Urothelium cell line (cell line): Measurements from ENCODE around the gene PRR13.
"Not testable (repeated sequence)": the region's sequence is repeated elsewhere in the genome, so short reads cannot be mapped to it uniquely, and the experiment has no call there.

ENCODE experiments used
- DNase-seq: peaks from one replicate; pipeline ENCODE4 v3.0.0; 2011; ENCODE audit warnings: low spot score, mixed read lengths
- FAIRE-seq: peaks from 2 replicates; lab custom pipeline; 2011; peaks lifted over from hg19 to GRCh38; lab: Jason Lieb, UNC

The PRR13 gene, protein sequence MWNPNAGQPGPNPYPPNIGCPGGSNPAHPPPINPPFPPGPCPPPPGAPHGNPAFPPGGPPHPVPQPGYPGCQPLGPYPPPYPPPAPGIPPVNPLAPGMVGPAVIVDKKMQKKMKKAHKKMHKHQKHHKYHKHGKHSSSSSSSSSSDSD

DNA sequence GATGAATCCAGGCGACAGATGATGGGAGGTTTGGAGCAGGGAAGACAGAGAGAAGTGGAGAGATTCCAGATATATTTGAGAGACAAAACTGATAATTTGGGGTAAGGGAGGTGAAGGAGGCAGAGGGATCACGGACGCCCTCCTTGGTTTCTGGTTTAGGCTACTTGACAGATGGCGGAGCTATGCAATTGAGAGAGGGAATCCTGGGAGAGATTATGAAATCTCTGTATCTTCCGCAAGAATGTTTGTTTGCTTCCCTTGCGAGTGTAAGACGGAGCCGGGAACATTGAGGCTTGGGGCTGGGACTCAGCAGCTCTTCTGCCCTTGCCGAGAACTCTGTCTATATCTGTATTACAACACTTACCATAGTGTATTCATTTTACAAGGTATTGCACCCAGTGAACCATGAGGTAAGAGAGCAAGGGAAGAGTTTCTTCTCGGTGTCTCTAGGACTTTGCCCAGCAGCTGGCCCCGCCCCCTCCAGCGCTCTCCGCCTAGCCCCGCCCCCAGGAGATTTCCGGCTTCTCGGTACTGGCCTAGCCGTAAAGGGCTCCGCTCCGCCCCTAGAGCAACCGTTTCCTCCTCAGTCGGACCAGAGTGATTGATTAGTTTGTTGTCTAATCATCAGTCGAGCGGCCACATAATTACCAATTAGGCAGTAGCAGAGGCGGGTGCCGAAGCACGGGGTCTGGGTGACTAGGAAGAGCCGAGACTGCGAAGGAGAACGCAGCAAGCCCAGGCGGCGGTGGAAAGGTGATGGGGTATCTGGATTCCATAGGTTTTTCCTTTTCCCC is at the start of gene PRR13:
TSS of gene PRR13 (plus strand) at position 695 of the 794 bp plus-strand sequence. CDS start 981 bp downstream, outside the sequence.
- DNase-seq (peak; percentile 97), FAIRE-seq (no peak)

DNA sequence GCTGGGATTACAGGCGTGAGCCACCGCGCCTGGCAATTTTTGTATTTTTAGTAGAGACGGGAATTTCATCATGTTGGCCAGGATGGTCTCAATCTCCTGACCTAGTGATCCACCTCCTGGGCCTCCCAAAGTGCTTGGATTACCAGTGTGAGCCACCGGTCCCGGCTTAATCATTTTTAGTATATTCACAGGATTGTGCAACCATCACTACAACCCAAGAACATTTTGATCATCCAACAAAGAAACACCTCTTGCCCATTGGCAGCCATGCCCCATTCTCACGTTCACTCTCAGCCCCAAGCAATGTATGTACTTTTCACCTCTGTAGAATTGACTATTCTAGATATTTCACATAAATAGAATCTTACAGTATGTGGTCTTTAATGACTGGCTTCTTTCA is 41.6 kb upstream of the PRR13 start:
- FAIRE-seq (no peak), DNase-seq (no peak)

DNA sequence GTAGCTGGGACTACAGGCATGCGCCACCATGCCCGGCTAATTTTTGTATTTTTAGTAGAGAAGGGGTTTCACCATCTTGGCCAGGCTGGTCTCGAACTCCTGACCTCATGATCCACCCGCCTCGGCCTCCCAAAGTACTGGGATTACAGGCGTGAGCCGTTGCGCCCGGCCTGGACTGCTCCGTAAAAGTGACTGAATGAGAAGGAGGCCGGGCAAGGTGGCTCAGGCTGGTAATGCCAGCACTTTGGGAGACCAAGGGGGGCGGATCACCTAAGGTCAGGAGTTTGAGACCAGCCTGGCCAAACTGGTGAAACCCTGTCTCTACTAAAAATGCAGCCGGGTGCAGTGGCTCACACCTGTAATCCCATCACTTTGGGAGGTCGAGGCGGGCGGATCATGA is 39.2 kb upstream of the PRR13 start:
- not testable (repeated sequence) for FAIRE-seq, DNase-seq

DNA sequence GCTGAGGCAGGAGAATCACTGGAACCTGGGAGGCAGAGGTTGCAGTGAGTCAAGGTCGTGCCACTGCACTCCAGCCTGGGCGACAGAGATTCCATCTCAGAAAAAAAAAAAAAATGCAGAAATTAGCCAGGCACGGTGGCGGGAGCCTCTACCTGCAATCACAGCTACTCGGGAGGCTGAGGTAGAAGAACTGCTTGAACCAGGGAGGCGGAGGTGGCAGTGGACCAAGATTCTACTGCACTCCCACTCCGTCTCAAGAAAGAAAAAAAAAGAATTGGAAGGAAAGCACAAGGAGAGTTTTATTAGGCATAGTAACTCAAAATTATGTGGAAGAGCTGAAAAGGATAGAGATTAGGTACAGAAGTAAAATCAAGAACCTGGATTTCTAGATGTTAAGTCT is 38.7 kb upstream of the PRR13 start:
- no peak for FAIRE-seq

DNA sequence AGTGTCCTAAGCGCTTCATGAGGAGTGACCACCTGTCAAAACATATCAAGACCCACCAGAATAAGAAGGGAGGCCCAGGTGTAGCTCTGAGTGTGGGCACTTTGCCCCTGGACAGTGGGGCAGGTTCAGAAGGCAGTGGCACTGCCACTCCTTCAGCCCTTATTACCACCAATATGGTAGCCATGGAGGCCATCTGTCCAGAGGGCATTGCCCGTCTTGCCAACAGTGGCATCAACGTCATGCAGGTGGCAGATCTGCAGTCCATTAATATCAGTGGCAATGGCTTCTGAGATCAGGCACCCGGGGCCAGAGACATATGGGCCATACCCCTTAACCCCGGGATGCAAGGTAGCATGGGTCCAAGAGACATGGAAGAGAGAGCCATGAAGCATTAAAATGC is 30.6 kb upstream of the PRR13 start:
- no peak for DNase-seq
- FAIRE-seq: no peak

More for the DNA sequence above, 38.7 kb upstream of the PRR13 start:
- no peak for DNase-seq

DNA sequence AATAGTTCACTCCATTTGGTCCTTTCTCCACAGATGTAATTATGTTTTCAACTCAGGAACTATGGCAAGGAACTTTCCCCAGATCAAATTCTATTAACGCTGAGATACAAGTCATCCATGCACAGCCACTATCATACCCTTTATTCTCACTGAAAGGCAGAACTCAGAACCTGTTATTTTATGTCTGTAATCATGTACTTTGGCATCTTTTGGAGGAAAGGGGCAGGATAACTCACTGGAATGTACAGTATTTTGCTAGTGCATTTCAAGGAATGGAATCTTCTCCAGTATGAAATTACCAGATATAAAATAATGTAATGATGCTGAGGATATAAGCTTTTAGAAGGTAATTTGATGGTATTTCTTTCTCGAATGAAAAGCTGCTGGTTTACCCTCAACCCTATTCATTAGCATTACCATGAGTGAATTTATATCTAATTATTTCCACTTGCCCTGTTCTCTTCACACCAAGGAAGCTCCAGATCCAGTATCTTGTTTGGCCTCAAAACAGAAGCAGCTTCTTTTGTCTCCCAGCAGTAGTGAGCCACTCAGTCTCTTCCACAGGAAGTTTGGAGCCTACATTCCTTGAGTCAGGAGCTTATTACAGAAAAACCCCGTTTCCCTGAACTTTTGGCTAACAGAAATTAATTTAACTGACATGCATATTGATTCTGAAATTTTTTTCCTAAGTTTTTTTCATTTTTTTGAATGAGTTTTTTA is 27.9 kb upstream of the PRR13 start:
- no peak for DNase-seq
- FAIRE-seq: no peak

DNA sequence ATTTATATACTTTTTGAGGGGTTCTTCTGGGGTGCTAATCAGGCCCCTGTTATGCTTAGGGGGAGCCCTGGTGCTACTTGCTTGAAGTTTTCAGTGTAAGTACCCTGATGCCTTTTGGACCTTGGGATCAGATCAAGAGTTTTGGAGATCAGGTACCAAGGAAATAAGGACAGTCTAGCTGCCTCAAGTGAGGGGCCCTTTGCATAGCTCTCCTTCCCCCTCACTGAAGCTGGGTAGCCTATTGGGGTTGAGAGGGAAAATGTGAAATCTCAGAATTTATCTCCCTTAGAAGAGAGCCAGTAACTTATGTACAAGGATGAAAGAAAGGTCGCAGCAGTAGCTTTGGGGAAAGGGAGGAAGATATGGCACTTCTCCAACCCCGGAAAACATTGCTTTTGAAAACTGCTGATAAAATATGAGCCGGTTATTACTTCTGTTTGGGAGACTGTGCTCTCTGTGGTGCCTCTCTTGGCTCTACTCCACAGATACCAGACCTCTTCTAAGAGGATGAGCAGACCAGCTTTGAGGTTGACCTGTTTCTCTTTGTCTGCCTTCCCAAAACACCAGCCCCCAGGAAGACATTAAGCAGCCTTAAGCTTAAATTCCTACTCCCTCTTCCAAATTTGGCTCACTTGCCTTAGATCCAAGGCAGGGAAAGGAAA is 26.6 kb upstream of the PRR13 start:
- FAIRE-seq: no peak

DNA sequence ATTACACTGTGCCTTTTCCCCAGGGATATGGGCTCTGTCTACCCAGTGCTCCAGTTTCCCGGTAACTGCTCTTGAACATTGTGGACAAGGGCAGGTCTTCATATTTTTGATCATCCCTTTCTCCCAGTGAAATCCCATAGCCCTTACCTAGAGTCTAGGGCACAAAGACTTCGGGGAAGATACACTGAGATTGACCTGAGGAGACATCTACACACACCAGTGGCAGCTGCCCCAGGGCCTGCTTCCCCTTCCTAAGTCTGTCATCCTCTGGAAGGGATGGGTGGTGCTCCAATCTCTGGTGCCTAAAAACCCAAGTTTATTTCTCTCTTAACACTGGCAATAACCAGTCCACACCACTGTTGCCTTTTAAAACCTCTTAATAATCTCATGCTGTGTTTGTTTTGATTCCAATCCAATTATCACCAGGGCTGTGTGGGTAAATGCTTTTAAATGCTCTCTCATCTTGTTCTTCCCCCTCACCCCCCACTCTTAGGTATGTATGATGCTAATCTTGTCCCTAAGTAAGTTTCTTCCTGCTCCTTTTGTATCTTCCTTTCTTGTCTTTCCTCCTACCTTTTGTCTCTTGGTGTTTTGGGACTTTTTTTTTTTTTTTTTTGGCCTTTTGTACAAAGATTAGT is 25.7 kb upstream of the PRR13 start:
- not testable (repeated sequence) for FAIRE-seq, DNase-seq

More for the DNA sequence above, 26.6 kb upstream of the PRR13 start:
- DNase-seq: no peak

DNA sequence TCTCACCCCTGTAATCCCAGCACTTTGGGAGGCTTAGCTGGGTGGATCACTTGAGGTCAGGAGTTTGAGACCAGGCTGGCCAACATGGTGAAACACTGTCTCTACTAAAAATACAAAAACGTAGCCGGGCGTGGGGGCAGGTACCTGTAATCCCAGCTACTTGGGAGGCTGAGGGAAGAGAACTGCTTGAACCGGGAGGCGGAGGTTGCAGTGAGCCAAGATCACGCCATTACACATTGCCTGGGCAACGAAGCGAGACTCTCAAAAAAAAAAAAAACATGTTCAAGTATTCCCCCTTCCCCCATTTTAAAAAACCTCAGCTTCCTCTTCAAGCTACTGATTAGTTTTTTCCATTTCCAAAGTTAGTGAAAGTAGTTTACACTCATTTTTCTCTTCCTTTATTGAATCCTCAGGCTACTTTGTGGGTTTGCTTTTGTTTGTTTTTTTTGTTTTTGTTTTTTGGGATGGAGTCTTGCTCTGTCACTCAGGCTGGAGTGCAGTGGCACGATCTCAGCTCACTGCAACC is 24.2 kb upstream of the PRR13 start:
- DNase-seq, FAIRE-seq: not testable (repeated sequence)

DNA sequence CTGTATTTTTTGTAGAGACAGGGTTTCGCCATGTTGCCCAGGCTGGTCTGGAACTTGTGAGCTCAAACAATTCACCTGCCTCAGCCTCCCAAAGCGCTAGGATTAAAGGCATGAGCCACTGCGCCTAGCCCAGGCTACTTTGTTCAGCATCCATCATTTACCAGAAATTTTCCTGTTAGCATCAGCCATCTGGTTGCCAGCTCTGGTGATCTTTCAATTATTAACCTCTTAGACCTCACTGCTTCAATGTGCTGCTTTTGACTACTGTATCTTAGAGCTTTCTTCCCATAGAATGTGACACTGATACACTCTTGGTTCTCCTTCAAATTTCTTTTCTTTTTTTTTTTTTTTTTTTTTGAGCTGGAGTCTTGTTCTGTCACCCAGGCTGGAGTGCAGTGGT is 23.3 kb upstream of the PRR13 start:
- no peak for FAIRE-seq
- DNase-seq: no peak

DNA sequence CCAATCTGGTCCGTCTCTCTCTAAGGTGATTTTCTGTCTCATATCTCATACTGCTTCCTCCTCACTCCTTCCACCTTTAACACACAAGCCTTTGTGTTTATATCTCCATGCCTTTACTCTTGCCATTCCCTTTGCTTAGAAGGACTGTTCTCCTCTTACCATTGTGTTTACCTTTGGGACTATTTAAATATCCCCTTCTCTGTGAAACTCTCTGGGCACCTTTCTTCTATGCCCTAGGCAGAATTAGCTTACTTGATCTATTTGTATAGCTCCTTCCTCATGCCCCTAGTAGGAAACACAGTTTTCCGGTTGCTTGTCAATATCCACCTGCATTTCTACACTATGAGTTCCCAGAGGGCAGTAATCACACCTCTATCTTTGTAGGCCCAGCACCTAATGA is 21.8 kb upstream of the PRR13 start:
- DNase-seq: no peak
- no peak for FAIRE-seq

DNA sequence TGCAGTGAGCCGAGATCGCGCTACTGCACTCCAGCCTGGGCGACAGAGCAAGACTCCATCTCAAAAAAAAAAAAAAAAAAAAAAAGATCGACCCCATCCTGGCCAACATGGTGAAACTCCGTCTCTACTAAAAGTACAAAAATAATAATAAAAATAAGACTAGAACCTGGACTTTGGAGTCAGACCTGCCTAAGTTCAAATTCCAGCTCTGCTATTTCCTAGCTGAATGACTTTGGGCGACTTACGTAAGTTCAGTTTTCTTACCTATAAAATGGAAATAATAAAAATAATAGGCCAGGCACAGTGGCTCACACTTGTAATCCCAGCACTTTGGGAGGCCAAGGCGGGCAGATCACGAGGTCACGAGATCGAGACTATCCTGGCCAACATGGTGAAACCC is 19.3 kb upstream of the PRR13 start:
- not testable (repeated sequence) for FAIRE-seq, DNase-seq

DNA sequence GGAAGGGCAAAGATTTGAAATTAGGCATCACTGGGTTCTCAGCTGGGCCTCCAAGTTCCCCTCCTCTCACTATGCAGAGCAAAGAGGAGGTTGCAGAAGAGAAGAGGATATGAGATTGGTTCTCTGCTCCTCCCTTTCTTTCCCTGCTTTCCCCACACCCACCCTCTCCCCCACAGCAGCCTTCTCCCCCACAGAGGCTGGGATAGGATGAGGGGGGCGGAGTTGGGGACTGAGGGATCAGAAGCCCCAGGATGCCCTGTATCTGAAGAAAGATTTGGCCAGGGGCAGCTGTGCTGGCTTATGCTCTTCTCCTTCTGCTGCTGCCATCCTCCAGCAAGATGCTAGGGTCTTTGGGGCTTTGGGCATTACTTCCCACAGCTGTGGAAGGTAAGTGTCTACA is 17.9 kb upstream of the PRR13 start, which contains the start of gene AMHR2:
TSS of gene AMHR2 (plus strand) at position 259 of the 400 bp plus-strand sequence. CDS start at position 339, 80 bp downstream.
- no peak for DNase-seq
- FAIRE-seq: no peak

DNA sequence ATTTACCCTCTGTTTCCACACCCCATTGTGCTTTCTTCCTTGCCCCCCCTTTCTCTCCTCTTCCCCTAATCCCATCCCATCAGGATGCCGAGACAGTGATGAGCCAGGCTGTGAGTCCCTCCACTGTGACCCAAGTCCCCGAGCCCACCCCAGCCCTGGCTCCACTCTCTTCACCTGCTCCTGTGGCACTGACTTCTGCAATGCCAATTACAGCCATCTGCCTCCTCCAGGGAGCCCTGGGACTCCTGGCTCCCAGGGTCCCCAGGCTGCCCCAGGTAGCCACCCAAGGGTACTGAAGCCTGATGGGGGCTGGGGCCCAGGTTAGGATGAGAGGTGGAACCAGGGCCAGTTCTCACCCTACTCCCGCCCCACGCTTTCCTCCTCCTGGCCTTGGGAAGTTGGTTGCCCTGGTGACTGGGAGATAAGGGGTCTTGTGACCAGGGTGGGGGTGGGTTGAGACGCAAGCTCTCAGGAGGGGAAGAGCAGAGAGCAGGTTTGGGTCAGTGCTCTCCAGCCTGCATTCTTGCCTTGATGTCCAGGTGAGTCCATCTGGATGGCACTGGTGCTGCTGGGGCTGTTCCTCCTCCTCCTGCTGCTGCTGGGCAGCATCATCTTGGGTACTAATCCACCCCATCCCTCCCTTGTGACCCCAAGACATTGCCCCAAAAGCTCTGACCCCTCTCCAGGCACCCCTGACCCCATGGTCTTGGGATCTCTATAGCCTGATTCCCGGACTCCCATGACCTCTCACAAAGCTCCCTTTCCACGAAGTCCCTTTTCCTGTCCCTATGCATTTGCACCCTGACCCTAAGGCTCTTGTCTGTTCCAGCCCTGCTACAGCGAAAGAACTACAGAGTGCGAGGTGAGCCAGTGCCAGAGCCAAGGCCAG is 16.7 kb upstream of the PRR13 start:
- DNase-seq (no peak), FAIRE-seq (no peak)

DNA sequence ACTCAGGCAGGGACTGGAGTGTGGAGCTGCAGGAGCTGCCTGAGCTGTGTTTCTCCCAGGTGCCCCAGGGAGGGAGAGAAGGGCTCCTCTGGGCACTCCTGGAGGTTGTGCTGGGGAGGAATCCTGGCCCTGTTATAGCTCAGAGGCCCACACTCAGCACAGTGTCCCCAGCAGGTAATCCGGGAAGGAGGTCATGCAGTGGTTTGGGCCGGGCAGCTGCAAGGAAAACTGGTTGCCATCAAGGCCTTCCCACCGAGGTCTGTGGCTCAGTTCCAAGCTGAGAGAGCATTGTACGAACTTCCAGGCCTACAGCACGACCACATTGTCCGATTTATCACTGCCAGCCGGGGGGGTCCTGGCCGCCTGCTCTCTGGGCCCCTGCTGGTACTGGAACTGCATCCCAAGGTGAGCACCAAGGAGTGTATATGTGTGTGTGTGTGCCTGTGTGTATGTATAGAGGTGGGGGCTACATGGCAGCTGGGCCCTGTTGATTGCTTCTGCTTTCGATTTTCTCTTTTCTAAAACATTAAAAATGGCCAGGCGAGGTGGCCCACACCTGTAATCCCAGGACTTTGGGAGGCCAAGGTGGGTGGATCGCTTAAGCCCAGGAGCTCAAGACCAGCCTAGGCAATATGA is 15.9 kb upstream of the PRR13 start:
- no peak for FAIRE-seq
- DNase-seq: no peak

DNA sequence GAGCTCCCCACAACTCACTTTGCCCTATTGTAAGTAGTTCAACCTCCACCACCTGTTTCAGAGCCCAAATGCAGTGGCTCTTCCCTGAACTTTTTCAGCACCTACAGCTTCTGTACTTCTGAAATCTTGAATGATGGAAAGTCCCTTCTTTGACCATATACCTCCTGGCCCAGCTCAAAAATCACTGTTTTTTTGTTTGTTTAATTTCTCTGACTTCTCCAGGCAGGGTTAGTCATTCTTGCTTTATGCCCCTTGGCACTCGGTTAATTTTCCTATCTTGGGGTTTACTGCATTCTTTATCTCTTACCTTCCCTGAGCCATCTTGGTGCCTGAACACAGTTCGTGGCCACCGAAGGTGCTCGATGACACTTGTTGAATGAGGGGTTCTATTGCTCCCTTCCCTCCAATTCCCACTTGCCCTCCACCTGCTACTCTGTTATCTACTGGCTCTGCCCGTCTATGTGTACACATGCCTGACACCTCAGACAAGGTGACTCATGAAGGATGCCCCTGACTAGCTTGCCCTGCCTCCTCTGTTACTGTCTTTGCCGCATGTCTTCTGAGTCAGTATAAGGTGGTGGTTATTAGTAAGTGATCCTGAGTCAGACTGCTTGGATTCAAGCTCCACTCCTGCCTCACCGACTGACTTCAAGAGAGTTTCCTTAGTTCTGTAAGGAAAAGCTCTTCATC is 13.5 kb upstream of the PRR13 start:
- DNase-seq (peak; percentile 83), FAIRE-seq (peak; percentile 62)

DNA sequence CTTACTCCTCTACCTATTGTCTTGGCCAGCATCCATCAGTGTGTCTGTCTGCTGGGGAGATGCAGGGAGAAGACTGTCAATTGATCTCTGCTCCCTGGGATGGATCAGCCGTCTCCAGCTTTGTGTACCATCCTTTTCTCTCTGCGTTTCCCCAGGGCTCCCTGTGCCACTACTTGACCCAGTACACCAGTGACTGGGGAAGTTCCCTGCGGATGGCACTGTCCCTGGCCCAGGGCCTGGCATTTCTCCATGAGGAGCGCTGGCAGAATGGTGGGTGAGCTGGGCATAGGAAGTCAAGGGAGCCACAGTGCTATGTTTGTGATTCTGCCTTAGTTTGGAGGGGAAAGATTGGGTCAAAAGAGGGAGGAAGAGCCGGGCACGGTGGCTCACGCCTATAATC is 12.8 kb upstream of the PRR13 start:
- DNase-seq (no peak), FAIRE-seq (no peak)

DNA sequence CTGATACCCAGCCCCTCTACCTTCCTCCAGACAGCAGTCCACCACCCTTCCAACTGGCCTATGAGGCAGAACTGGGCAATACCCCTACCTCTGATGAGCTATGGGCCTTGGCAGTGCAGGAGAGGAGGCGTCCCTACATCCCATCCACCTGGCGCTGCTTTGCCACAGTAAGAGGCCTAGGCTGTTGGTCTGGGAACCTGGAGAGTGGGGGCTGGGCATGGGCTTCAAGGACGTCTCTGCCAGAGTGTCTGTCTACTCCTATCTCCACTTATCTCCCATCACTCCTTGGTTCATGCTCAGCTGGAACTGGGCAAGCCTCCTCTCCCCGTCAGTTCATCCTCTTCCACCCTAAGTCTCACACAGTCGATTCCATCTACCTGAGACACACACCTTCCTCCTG is 11.4 kb upstream of the PRR13 start:
- FAIRE-seq (no peak), DNase-seq (no peak)
